ENCODE results near the gene KIAA1191. TPM values are rescaled to one million over a fixed set of nuclear protein-coding genes. Genes with fewer than 3 reads are reported as not detected.

KIAA1191 gene
- total RNA-seq, 1 experiment from 2014 or later, result 92.7 TPM

GRCh38 chr5:176366232-176366894, 4.8 kb upstream of the KIAA1191 start (continued):
- no peak for TF ChIP-seq ZNF317 (CRISPR knock-in tag; IDR thresholded peaks at IDR 0.05; ENCODE audit: borderline replicate concordance, low read depth)
- TF ChIP-seq JAZF1 (CRISPR knock-in tag; IDR thresholded peaks at IDR 0.05), result no peak
- TF ChIP-seq STAT6 (CRISPR knock-in tag; conservative IDR thresholded peaks at IDR 0.05; ENCODE audit: low read depth), result no peak
- 0 out of 2 replicates have a peak, but pooled peaks have one; percentile 44 for TF ChIP-seq ARID4B (CRISPR knock-in tag; IDR thresholded peaks at IDR 0.05; ENCODE audit: borderline replicate concordance)

- ChIA-PET CTCF (interaction anchor here (0.6 to 1.2 kb wide), 2 partner anchors 42 to 636 kb away, joined by 3 to 4 read pairs; no protein-coding TSS in a partner anchor), POLR2A (no interaction called here)
- no peaks in the 10 kb centered on the region for H3K9me3 Mint-ChIP-seq
- H3K4me1 Mint-ChIP-seq, result peaks cover 7% of the 10 kb centered on the region
- peak within 1 kb of the TSS; percentile 64 for H3K4me3 Mint-ChIP-seq
- DNase-seq (ENCODE audit: low spot score) (peak; percentile 67), ATAC-seq (peak; percentile 41)
- H3K36me3 Mint-ChIP-seq, result peaks cover 7% of the 10 kb centered on the region; the same call in 1 of the 2 replicates
- peaks cover 60% of the 10 kb centered on the region for H3K27me3 Mint-ChIP-seq (ENCODE audit: low read depth)
- H3K27ac Mint-ChIP-seq, result no peak within 1 kb of the TSS
- TF ChIP-seq MYBL2 (CRISPR knock-in tag; IDR thresholded peaks at IDR 0.05), result peak; percentile 73
- no peak for TF ChIP-seq OVOL2 (CRISPR knock-in tag; IDR thresholded peaks at IDR 0.05; ENCODE audit: borderline replicate concordance)
- TF ChIP-seq ATF2 (CRISPR knock-in tag; IDR thresholded peaks at IDR 0.05; ENCODE audit: borderline replicate concordance, low read depth), result no peak
- no peak for TF ChIP-seq NR1H2 (CRISPR knock-in tag; IDR thresholded peaks at IDR 0.05)
- no peak for TF ChIP-seq GRHL2 (CRISPR knock-in tag; IDR thresholded peaks at IDR 0.05; ENCODE audit: insufficient replicate concordance, severe bottlenecking)
- TF ChIP-seq ZNF263 (CRISPR knock-in tag; IDR thresholded peaks at IDR 0.05; ENCODE audit: low read depth), result no peak
- TF ChIP-seq FOXJ3 (CRISPR knock-in tag; IDR thresholded peaks at IDR 0.05; ENCODE audit: borderline replicate concordance), result no peak
- peak; percentile 91 for TF ChIP-seq FOXP1 (CRISPR knock-in tag; IDR thresholded peaks at IDR 0.05; ENCODE audit: borderline replicate concordance)
- peak; percentile 90 for TF ChIP-seq SMAD3 (CRISPR knock-in tag; IDR thresholded peaks at IDR 0.05; ENCODE audit: borderline replicate concordance)
- TF ChIP-seq, protein P1, sequence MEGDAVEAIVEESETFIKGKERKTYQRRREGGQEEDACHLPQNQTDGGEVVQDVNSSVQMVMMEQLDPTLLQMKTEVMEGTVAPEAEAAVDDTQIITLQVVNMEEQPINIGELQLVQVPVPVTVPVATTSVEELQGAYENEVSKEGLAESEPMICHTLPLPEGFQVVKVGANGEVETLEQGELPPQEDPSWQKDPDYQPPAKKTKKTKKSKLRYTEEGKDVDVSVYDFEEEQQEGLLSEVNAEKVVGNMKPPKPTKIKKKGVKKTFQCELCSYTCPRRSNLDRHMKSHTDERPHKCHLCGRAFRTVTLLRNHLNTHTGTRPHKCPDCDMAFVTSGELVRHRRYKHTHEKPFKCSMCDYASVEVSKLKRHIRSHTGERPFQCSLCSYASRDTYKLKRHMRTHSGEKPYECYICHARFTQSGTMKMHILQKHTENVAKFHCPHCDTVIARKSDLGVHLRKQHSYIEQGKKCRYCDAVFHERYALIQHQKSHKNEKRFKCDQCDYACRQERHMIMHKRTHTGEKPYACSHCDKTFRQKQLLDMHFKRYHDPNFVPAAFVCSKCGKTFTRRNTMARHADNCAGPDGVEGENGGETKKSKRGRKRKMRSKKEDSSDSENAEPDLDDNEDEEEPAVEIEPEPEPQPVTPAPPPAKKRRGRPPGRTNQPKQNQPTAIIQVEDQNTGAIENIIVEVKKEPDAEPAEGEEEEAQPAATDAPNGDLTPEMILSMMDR (IDR thresholded peaks at IDR 0.05), result no peak
- TF ChIP-seq, protein P2, sequence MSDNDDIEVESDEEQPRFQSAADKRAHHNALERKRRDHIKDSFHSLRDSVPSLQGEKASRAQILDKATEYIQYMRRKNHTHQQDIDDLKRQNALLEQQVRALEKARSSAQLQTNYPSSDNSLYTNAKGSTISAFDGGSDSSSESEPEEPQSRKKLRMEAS (CRISPR knock-in tag; IDR thresholded peaks at IDR 0.05), result peak; percentile 84; the same call in 1 of the 2 replicates
- TF ChIP-seq, protein P3, sequence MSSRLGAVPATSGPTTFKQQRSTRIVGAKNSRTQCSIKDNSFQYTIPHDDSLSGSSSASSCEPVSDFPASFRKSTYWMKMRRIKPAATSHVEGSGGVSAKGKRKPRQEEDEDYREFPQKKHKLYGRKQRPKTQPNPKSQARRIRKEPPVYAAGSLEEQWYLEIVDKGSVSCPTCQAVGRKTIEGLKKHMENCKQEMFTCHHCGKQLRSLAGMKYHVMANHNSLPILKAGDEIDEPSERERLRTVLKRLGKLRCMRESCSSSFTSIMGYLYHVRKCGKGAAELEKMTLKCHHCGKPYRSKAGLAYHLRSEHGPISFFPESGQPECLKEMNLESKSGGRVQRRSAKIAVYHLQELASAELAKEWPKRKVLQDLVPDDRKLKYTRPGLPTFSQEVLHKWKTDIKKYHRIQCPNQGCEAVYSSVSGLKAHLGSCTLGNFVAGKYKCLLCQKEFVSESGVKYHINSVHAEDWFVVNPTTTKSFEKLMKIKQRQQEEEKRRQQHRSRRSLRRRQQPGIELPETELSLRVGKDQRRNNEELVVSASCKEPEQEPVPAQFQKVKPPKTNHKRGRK (CRISPR knock-in tag; IDR thresholded peaks at IDR 0.05; ENCODE audit: borderline replicate concordance), result no peak
- no peak for TF ChIP-seq TP53 (CRISPR knock-in tag; IDR thresholded peaks at IDR 0.05)
- TF ChIP-seq CREM (CRISPR knock-in tag; IDR thresholded peaks at IDR 0.05), result peak; percentile 62; the same call in 1 of the 2 replicates
- TF ChIP-seq, protein P4, sequence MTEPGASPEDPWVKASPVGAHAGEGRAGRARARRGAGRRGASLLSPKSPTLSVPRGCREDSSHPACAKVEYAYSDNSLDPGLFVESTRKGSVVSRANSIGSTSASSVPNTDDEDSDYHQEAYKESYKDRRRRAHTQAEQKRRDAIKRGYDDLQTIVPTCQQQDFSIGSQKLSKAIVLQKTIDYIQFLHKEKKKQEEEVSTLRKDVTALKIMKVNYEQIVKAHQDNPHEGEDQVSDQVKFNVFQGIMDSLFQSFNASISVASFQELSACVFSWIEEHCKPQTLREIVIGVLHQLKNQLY (CRISPR knock-in tag; IDR thresholded peaks at IDR 0.05), result no peak
- no peak for TF ChIP-seq NFATC4 (CRISPR knock-in tag; IDR thresholded peaks at IDR 0.05)
Measured at GRCh38 chr5:176365351-176366231, 4.0 kb upstream of the KIAA1191 start, which contains the start of gene ARL10. Gene ARL10, plus strand, starts transcription at chr5:176365487. Its CDS starts 77 bp downstream, at chr5:176365564.

Measured in WTC11 (cell line).